AML-193 (cell line): ENCODE data around the gene LRRC71.

Experiments used
- DNase-seq, 2 experiments: peaks; one replicate each; lab custom pipeline; 2025; lab: John Stamatoyannopoulos, UW

The LRRC71 gene

GRCh38 chr1:156920233-156921052, at the start of gene LRRC71:
LRRC71 (plus strand) TSS chr1:156920632; CDS start chr1:156920804, 172 bp downstream.
- no peak for DNase-seq

GRCh38 chr1:156873659-156874058, 46.8 kb upstream of the LRRC71 start:
- no peak for DNase-seq

GRCh38 chr1:156874142-156874541, 46.3 kb upstream of the LRRC71 start:
- DNase-seq, result no peak

GRCh38 chr1:156874572-156875340, 45.7 kb upstream of the LRRC71 start:
- no peak for DNase-seq

GRCh38 chr1:156875341-156875615, 45.2 kb upstream of the LRRC71 start:
- DNase-seq, result no peak

- no peak for DNase-seq
Measured at GRCh38 chr1:156876281-156876680, 44.2 kb upstream of the LRRC71 start.

GRCh38 chr1:156877433-156878170, 42.8 kb upstream of the LRRC71 start:
- no peak for DNase-seq

- DNase-seq, result no peak
Measured at GRCh38 chr1:156879876-156880275, 40.6 kb upstream of the LRRC71 start.

GRCh38 chr1:156880473-156880872, 40.0 kb upstream of the LRRC71 start:
- no peak for DNase-seq

GRCh38 chr1:156881101-156881500, 39.3 kb upstream of the LRRC71 start:
- DNase-seq, result no peak

- DNase-seq, result no peak
Measured at GRCh38 chr1:156881663-156882062, 38.8 kb upstream of the LRRC71 start.

GRCh38 chr1:156882543-156882942, 37.9 kb upstream of the LRRC71 start:
- no peak for DNase-seq

- no peak for DNase-seq
Measured at GRCh38 chr1:156883919-156884318, 36.5 kb upstream of the LRRC71 start.

- DNase-seq, result no peak
Measured at GRCh38 chr1:156884560-156885184, 35.8 kb upstream of the LRRC71 start.

GRCh38 chr1:156885314-156885713, 35.1 kb upstream of the LRRC71 start:
- DNase-seq, result no peak

GRCh38 chr1:156885880-156886355, 34.5 kb upstream of the LRRC71 start:
- DNase-seq, result no peak

- no peak for DNase-seq
Measured at GRCh38 chr1:156886583-156887281, 33.7 kb upstream of the LRRC71 start.

- DNase-seq, result no peak
Measured at GRCh38 chr1:156887317-156887716, 33.1 kb upstream of the LRRC71 start.

- DNase-seq, result no peak
Measured at GRCh38 chr1:156887734-156888133, 32.7 kb upstream of the LRRC71 start.

GRCh38 chr1:156889802-156890580, 30.4 kb upstream of the LRRC71 start:
- DNase-seq, result peak; percentile 66 to 75
